Uterus (tissue), 4 donors: ENCODE data around the gene LPAR1. TPM values are rescaled to one million over a fixed set of nuclear protein-coding genes. Genes with fewer than 3 reads are reported as not detected.

Experiments used
- DNase-seq, 2 donors: peaks; one replicate each; pipeline ENCODE4 v3.0.0-alpha.2; 2019 to 2020
- H3K27ac ChIP-seq, 2 donors: fragments of 200-600 bp; sonication (generic); 1 replicate in 1 of 2; 2 replicates in 1 of 2; pipeline ENCODE4 v1.5.1; 2016 to 2018
- H3K27me3 ChIP-seq, 2 donors: fragments of 200-600 bp; sonication (generic); one replicate each; pipeline ENCODE4 v1.5.1; 2018 to 2019; ENCODE audit warnings: control low read depth in 1 of 2
- H3K36me3 ChIP-seq, 2 donors: fragments of 200-600 bp; sonication (generic); one replicate each; pipeline ENCODE4 v1.5.1; 2019; ENCODE audit warnings: control low read depth in 1 of 2
- H3K4me1 ChIP-seq, 2 donors: fragments of 200-600 bp; sonication (generic); one replicate each; pipeline ENCODE4 v1.5.1; 2018 to 2019; ENCODE audit warnings: control low read depth in 1 of 2
- H3K4me3 ChIP-seq, 2 donors: fragments of 200-600 bp; sonication (generic); 1 replicate in 1 of 2; 2 replicates in 1 of 2; pipeline ENCODE4 v1.5.1; 2018 to 2019; ENCODE audit warnings: mild to moderate bottlenecking in 1 of 2
- H3K9me3 ChIP-seq, 2 donors: fragments of 200-600 bp; sonication (generic); one replicate each; pipeline ENCODE4 v1.5.1; 2019; ENCODE audit warnings: control low read depth in 1 of 2
- CTCF ChIP-seq, 4 experiments: fragments of 200-600 bp in 2 of 4; fragments of 450-650 bp in 2 of 4; sonication (generic) in 2 of 4; IDR thresholded peaks; one replicate each; pipeline ENCODE4 v1.5.1; 2016 to 2019; ENCODE audit warnings: antibody characterized with exemption in 4 of 4, mild to moderate bottlenecking in 2 of 4, moderate library complexity in 1 of 4
- POLR2A ChIP-seq, 2 donors: fragments of 450-650 bp; IDR thresholded peaks; one replicate each; pipeline ENCODE4 v1.6.1; 2016; ENCODE audit warnings: antibody characterized with exemption in 2 of 2, mild to moderate bottlenecking in 1 of 2, moderate library complexity in 1 of 2
- intact Hi-C: fragments of 100-400 bp; cut with DNase I; formaldehyde crosslinking; loops from one replicate; pipeline ENCODE4 v1.15.1; 2023; ENCODE audit warnings: low total_unique reads
- total RNA-seq, 4 donors: library from RNA; depleted of rRNA in 3 of 4; stranded (reverse); fragments of >200 nt in 3 of 4; gene quantifications; one replicate each; pipeline versions ENCODE4 v1.1.0 to v1.2.4, GENCODE V29; 2014 to 2023
- donor health status: DM: yes; HTN: yes; CAD: no.

The LPAR1 gene
- total RNA-seq, 4 donors from 2014 or later = 12.3 to 68.0 (median 51.0) TPM

GRCh38 chr9:111029260-111029659 lies 9.0 kb downstream of the LPAR1 start:
- Histone ChIP-seq H3K27me3 (no peaks in the 10 kb centered on the region), H3K9me3 (no peaks in the 10 kb centered on the region), H3K4me3 (no peak overlapping the region), H3K4me1 (no peaks in the 10 kb centered on the region), H3K36me3 (no peaks in the 10 kb centered on the region), H3K27ac (no peak overlapping the region)
- no peak for DNase-seq
- TF ChIP-seq POLR2A (IDR thresholded peaks at IDR 0.05) = no peak
- TF ChIP-seq CTCF (IDR thresholded peaks at IDR 0.05) = no peak
- intact Hi-C loops = no loop called here

- Histone ChIP-seq H3K4me3 (no peak overlapping the region), H3K36me3 (no peaks in the 10 kb centered on the region), H3K27ac (no peak overlapping the region), H3K4me1 (no peaks in the 10 kb centered on the region), H3K9me3 (no peaks in the 10 kb centered on the region), H3K27me3 (no peaks in the 10 kb centered on the region)
- no peak for DNase-seq
- TF ChIP-seq POLR2A (IDR thresholded peaks at IDR 0.05) (no peak), CTCF (IDR thresholded peaks at IDR 0.05) (no peak)
- intact Hi-C loops = no loop called here
Observed at GRCh38 chr9:111027798-111028197, 10.5 kb downstream of the LPAR1 start.

- Histone ChIP-seq H3K4me1 (no peaks in the 10 kb centered on the region), H3K27me3 (no peaks in the 10 kb centered on the region), H3K9me3 (no peaks in the 10 kb centered on the region), H3K36me3 (no peaks in the 10 kb centered on the region), H3K27ac (no peak overlapping the region), H3K4me3 (no peak overlapping the region)
- intact Hi-C loops = no loop called here
- no peak for DNase-seq
- TF ChIP-seq POLR2A (IDR thresholded peaks at IDR 0.05) = no peak
- TF ChIP-seq CTCF (IDR thresholded peaks at IDR 0.05) = no peak
Observed at GRCh38 chr9:111023128-111023527, 15.1 kb downstream of the LPAR1 start.

- Histone ChIP-seq H3K9me3 (no peaks in the 10 kb centered on the region), H3K4me1 (no peaks in the 10 kb centered on the region), H3K27me3 (no peaks in the 10 kb centered on the region), H3K4me3 (no peak overlapping the region), H3K36me3 (no peaks in the 10 kb centered on the region), H3K27ac (no peak overlapping the region)
- TF ChIP-seq POLR2A (IDR thresholded peaks at IDR 0.05) (no peak), CTCF (IDR thresholded peaks at IDR 0.05) (no peak)
- intact Hi-C loops = no loop called here
- DNase-seq = no peak
Observed at GRCh38 chr9:111020594-111020993, 17.7 kb downstream of the LPAR1 start.

GRCh38 chr9:111016426-111017045 lies 21.7 kb downstream of the LPAR1 start:
- H3K36me3 ChIP-seq = no peaks in the 10 kb centered on the region
- TF ChIP-seq POLR2A (IDR thresholded peaks at IDR 0.05) (no peak), CTCF (IDR thresholded peaks at IDR 0.05) (no peak)
- DNase-seq = no peak
- H3K9me3 ChIP-seq = no peaks in the 10 kb centered on the region
- H3K4me3 ChIP-seq = no peak overlapping the region
- H3K27ac ChIP-seq = no peak overlapping the region
- H3K27me3 ChIP-seq = no peaks in the 10 kb centered on the region
- intact Hi-C loops = no loop called here
- no peaks in the 10 kb centered on the region for H3K4me1 ChIP-seq
